ENCODE data around the gene ST8SIA3. TPM values are rescaled to one million over a fixed set of nuclear protein-coding genes. Genes with fewer than 3 reads are reported as not detected.

Gene ST8SIA3
- total RNA-seq, 1 experiment from 2014 or later = 1.9 TPM

DNA sequence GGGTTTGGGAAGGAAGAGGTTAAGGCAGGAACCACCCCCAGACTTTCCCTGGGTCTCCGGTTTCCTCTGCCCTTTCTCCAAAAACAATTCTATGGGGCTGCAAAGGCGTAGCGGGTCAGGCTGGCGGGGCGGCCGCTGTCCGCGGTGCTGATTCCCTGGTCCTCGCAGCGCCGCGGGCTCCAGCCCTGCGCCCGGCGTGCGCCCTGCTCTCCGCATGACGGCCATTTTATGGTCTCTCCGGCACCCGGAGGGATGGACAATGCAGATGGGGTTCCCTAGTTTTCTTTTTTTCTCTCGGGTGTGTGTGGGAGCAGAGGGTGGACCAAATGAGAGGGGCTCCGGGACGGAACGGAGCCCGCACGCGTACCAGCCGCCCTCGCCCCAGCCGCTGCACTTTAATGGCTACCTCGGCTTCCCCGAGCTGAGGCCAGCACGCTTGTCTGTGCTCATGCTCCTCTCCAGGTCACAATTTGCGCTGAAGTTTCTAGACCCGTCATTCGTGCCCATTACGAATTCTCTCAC is 1.6 kb downstream of the ST8SIA3 start:
- no peak overlapping the region for H3K27ac ChIP-seq (ENCODE audit: insufficient read length, low read depth, low read length)
- H2BK120ac ChIP-seq (ENCODE audit: low read depth, low read length, poor library complexity, severe bottlenecking) = no peak overlapping the region
- no peak overlapping the region for H4K91ac ChIP-seq (ENCODE audit: insufficient read length, low read depth, low read length)
- H2BK20ac ChIP-seq (ENCODE audit: low read depth, low read length, poor library complexity, severe bottlenecking) = no peak overlapping the region
- no peaks in the 10 kb centered on the region for H3K79me1 ChIP-seq (ENCODE audit: insufficient read depth, low read depth, low read length, poor library complexity, severe bottlenecking)
- H3K27me3 Mint-ChIP-seq (ENCODE audit: low read depth) = peaks cover 67% of the 10 kb centered on the region
- H2BK12ac ChIP-seq (ENCODE audit: insufficient read length, low read depth, low read length) = no peak overlapping the region
- H2BK5ac ChIP-seq (ENCODE audit: insufficient read length, low read length) = no peak overlapping the region
- H3K36me3 Mint-ChIP-seq (ENCODE audit: insufficient read depth in 1 of 3, low read depth in 3 of 3) = peaks cover 0 to 7% (median 0%) of the 10 kb centered on the region in 3 experiments; a peak in 3 of 7 replicates
- H3K4me1 ChIP-seq (ENCODE audit: insufficient read depth, low read length) = no peaks in the 10 kb centered on the region; the same call in 1 of the 2 replicates
- H4K8ac ChIP-seq (replicated peaks; ENCODE audit: insufficient read length, low read depth, low read length) = no peak overlapping the region
- H3K4me2 ChIP-seq (ENCODE audit: insufficient read depth, insufficient read length, low read length) = peak overlapping the region; percentile 81
- H3K9me3 Mint-ChIP-seq = no peaks in the 10 kb centered on the region
- DNase-seq = peak; percentile 89
- peak overlapping the region in 2 of 3 experiments; percentile 37 to 65; a peak in 1 of 7 replicates for H3K27ac Mint-ChIP-seq
- no peaks in the 10 kb centered on the region for H3K9me3 ChIP-seq (ENCODE audit: control insufficient read depth, low read depth, low read length)
- no peaks in the 10 kb centered on the region for H4K20me1 ChIP-seq (ENCODE audit: control insufficient read depth, insufficient read depth, insufficient read length)
- H2BK15ac ChIP-seq (ENCODE audit: low read depth, low read length) = no peak overlapping the region
- no peak overlapping the region for H3K23ac ChIP-seq (ENCODE audit: insufficient read length, low read depth, low read length)
- H3K4me3 Mint-ChIP-seq = peak overlapping the region; percentile 84 to 96
- H3K79me2 ChIP-seq (ENCODE audit: insufficient read depth, low read length) = no peaks in the 10 kb centered on the region
- no peak overlapping the region for H3K4ac ChIP-seq (ENCODE audit: low read depth, low read length)
- peaks cover 17% of the 10 kb centered on the region for H3K23me2 ChIP-seq (ENCODE audit: insufficient read length, low read depth, low read length, poor library complexity, severe bottlenecking)
- H2AK5ac ChIP-seq (ENCODE audit: insufficient read length, low read length) = no peak overlapping the region
- H3K4me1 Mint-ChIP-seq = peaks cover 8 to 15% of the 10 kb centered on the region in 2 experiments
- H2AFZ ChIP-seq (ENCODE audit: low read length) = no peak overlapping the region
- no peak overlapping the region for H3K9ac ChIP-seq (ENCODE audit: extremely low read depth, insufficient read length, low read length)
- no CpG with 5 or more reads among the region's 37 CpGs for WGBS (ENCODE audit: extremely low coverage, insufficient read length, low lambda C conversion rate)
- H3K56ac ChIP-seq (ENCODE audit: insufficient read length, low read depth, low read length) = no peak overlapping the region
- H3T11ph ChIP-seq (ENCODE audit: low read length) = no peak overlapping the region
- H3K27me3 ChIP-seq (ENCODE audit: insufficient read depth, low read length) = no peaks in the 10 kb centered on the region; the same call in 1 of the 2 replicates
- no peak overlapping the region for H3K18ac ChIP-seq (ENCODE audit: insufficient read length, low read depth, low read length)
- TF ChIP-seq, protein P1, sequence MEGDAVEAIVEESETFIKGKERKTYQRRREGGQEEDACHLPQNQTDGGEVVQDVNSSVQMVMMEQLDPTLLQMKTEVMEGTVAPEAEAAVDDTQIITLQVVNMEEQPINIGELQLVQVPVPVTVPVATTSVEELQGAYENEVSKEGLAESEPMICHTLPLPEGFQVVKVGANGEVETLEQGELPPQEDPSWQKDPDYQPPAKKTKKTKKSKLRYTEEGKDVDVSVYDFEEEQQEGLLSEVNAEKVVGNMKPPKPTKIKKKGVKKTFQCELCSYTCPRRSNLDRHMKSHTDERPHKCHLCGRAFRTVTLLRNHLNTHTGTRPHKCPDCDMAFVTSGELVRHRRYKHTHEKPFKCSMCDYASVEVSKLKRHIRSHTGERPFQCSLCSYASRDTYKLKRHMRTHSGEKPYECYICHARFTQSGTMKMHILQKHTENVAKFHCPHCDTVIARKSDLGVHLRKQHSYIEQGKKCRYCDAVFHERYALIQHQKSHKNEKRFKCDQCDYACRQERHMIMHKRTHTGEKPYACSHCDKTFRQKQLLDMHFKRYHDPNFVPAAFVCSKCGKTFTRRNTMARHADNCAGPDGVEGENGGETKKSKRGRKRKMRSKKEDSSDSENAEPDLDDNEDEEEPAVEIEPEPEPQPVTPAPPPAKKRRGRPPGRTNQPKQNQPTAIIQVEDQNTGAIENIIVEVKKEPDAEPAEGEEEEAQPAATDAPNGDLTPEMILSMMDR (conservative IDR thresholded peaks at IDR 0.05) = no peak
- H4K5ac ChIP-seq (ENCODE audit: insufficient read length, low read depth, low read length) = no peak overlapping the region
- H3K14ac ChIP-seq (ENCODE audit: insufficient read depth, low read length) = peak overlapping the region; percentile 28; the same call in 1 of the 2 replicates

Data from H9 (cell line).